Peyer's patch (tissue), 4 donors: ENCODE measurements around the gene MMP17.

Experiments used
- POLR2A ChIP-seq, 2 donors: fragments of 450-650 bp; IDR thresholded peaks; one replicate each; pipeline ENCODE4 v1.5.1; 2017; ENCODE audit warnings: antibody characterized with exemption in 2 of 2, mild to moderate bottlenecking in 2 of 2, moderate library complexity in 2 of 2
- TF ChIP-seq, protein P1 (sequence below), 6 experiments: fragments of 450-650 bp in 4 of 6; fragments of 200-600 bp in 2 of 6; sonication (generic) in 1 of 6; IDR thresholded peaks; one replicate each; pipeline ENCODE4 v1.5.1; 2017 to 2019; ENCODE audit warnings: antibody characterized with exemption in 6 of 6, mild to moderate bottlenecking in 3 of 6, moderate library complexity in 1 of 6

DNA sequence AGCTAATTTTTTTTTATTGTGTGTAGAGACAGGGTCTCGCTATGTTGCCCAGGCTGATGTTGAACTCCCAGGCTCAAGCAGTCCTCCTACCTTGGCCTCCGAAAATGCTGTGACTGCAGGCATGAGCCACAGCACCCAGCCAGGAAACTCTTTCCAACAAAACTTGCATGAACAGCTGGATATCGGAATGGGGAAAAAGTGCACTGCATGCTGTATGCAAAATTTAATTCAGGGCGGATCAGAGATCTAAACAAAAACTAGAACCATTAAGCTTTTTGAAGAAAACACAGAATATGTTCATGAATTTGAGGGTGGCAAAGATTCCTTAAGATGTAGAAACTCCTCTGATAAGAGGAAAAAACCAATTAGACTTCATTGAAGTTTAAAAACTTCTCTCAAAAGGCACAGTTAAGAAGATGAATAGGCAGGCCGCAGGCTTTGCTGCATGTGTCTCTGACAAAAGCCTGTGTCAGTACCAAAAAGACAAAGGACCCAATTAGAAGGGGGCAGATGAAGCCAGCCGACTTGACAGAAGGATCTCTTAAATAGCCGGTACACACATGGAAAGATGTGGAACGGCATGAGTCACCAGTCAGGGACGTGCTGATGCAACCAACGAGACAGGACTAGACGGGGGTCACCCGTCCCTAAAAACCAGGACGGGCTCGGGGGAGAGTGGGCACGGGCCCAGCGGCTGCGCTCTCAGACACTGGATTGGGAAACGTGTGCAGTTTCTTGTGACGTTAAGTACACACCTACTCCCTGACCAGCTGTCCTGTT lies 34.8 kb upstream of the MMP17 start:
- TF ChIP-seq, protein P1, sequence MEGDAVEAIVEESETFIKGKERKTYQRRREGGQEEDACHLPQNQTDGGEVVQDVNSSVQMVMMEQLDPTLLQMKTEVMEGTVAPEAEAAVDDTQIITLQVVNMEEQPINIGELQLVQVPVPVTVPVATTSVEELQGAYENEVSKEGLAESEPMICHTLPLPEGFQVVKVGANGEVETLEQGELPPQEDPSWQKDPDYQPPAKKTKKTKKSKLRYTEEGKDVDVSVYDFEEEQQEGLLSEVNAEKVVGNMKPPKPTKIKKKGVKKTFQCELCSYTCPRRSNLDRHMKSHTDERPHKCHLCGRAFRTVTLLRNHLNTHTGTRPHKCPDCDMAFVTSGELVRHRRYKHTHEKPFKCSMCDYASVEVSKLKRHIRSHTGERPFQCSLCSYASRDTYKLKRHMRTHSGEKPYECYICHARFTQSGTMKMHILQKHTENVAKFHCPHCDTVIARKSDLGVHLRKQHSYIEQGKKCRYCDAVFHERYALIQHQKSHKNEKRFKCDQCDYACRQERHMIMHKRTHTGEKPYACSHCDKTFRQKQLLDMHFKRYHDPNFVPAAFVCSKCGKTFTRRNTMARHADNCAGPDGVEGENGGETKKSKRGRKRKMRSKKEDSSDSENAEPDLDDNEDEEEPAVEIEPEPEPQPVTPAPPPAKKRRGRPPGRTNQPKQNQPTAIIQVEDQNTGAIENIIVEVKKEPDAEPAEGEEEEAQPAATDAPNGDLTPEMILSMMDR (IDR thresholded peaks at IDR 0.05) = no peak
- no peak for TF ChIP-seq POLR2A (IDR thresholded peaks at IDR 0.05)
